Measurements from ENCODE around the gene PTPRD.

Gene PTPRD

GRCh38 chr9:9719373-9720112 lies 893.3 kb downstream of the PTPRD start:
- Mint-ChIP-seq H3K4me3 (no peak overlapping the region), H3K9me3 (ENCODE audit: low read depth) (peaks cover 5% of the 10 kb centered on the region), H3K27me3 (no peaks in the 10 kb centered on the region), H3K27ac (no peak overlapping the region), H3K36me3 (no peaks in the 10 kb centered on the region), H3K4me1 (ENCODE audit: low read depth) (no peaks in the 10 kb centered on the region)

- Mint-ChIP-seq H3K4me3 (no peak overlapping the region), H3K9me3 (ENCODE audit: low read depth) (peaks cover 6% of the 10 kb centered on the region), H3K4me1 (ENCODE audit: low read depth) (no peaks in the 10 kb centered on the region), H3K27me3 (no peaks in the 10 kb centered on the region), H3K27ac (no peak overlapping the region), H3K36me3 (no peaks in the 10 kb centered on the region)
These were observed 894.1 kb downstream of the PTPRD start for GRCh38 chr9:9718691-9719090.

- H3K36me3 Mint-ChIP-seq, result no peaks in the 10 kb centered on the region
- peaks cover 7% of the 10 kb centered on the region for H3K9me3 Mint-ChIP-seq (ENCODE audit: low read depth)
- H3K27ac Mint-ChIP-seq, result no peak overlapping the region
- no peaks in the 10 kb centered on the region for H3K4me1 Mint-ChIP-seq (ENCODE audit: low read depth)
- no peak overlapping the region for H3K4me3 Mint-ChIP-seq
- H3K27me3 Mint-ChIP-seq, result no peaks in the 10 kb centered on the region
These were observed 933.4 kb downstream of the PTPRD start for GRCh38 chr9:9679433-9679832.

GRCh38 chr9:9674461-9674860 lies 938.3 kb downstream of the PTPRD start:
- Mint-ChIP-seq H3K9me3 (ENCODE audit: low read depth) (peaks cover 6% of the 10 kb centered on the region), H3K27ac (no peak overlapping the region)

GRCh38 chr9:9670454-9670853 lies 942.3 kb downstream of the PTPRD start:
- Mint-ChIP-seq H3K4me1 (ENCODE audit: low read depth) (no peaks in the 10 kb centered on the region), H3K27ac (no peak overlapping the region), H3K27me3 (no peaks in the 10 kb centered on the region), H3K9me3 (ENCODE audit: low read depth) (no peaks in the 10 kb centered on the region), H3K36me3 (no peaks in the 10 kb centered on the region), H3K4me3 (no peak overlapping the region)

More at GRCh38 chr9:9674461-9674860, 938.3 kb downstream of the PTPRD start:
- Mint-ChIP-seq H3K36me3 (no peaks in the 10 kb centered on the region), H3K4me3 (no peak overlapping the region), H3K4me1 (ENCODE audit: low read depth) (no peaks in the 10 kb centered on the region), H3K27me3 (no peaks in the 10 kb centered on the region)

- no peaks in the 10 kb centered on the region for H3K9me3 Mint-ChIP-seq (ENCODE audit: low read depth)
- no peaks in the 10 kb centered on the region for H3K4me1 Mint-ChIP-seq (ENCODE audit: low read depth)
- H3K27me3 Mint-ChIP-seq, result no peaks in the 10 kb centered on the region
- H3K27ac Mint-ChIP-seq, result no peak overlapping the region
- H3K4me3 Mint-ChIP-seq, result no peak overlapping the region
- no peaks in the 10 kb centered on the region for H3K36me3 Mint-ChIP-seq
These were observed 967.8 kb downstream of the PTPRD start for GRCh38 chr9:9645006-9645405.

- H3K36me3 Mint-ChIP-seq, result no peaks in the 10 kb centered on the region
- H3K27me3 Mint-ChIP-seq, result no peaks in the 10 kb centered on the region
- no peak overlapping the region for H3K27ac Mint-ChIP-seq
- no peak overlapping the region for H3K4me3 Mint-ChIP-seq
- H3K4me1 Mint-ChIP-seq (ENCODE audit: low read depth), result no peaks in the 10 kb centered on the region
- H3K9me3 Mint-ChIP-seq (ENCODE audit: low read depth), result peaks cover 5% of the 10 kb centered on the region
These were observed 981.5 kb downstream of the PTPRD start for GRCh38 chr9:9631284-9631683.

GRCh38 chr9:9625248-9625647 lies 987.6 kb downstream of the PTPRD start:
- Mint-ChIP-seq H3K27ac (no peak overlapping the region), H3K4me3 (no peak overlapping the region), H3K9me3 (ENCODE audit: low read depth) (peaks cover 7% of the 10 kb centered on the region), H3K36me3 (no peaks in the 10 kb centered on the region), H3K4me1 (ENCODE audit: low read depth) (no peaks in the 10 kb centered on the region), H3K27me3 (no peaks in the 10 kb centered on the region)

GRCh38 chr9:9623506-9623905 lies 989.3 kb downstream of the PTPRD start:
- Mint-ChIP-seq H3K27me3 (no peaks in the 10 kb centered on the region), H3K4me3 (no peak overlapping the region), H3K9me3 (ENCODE audit: low read depth) (peaks cover 7% of the 10 kb centered on the region), H3K36me3 (no peaks in the 10 kb centered on the region), H3K4me1 (ENCODE audit: low read depth) (no peaks in the 10 kb centered on the region), H3K27ac (no peak overlapping the region)

- no peaks in the 10 kb centered on the region for H3K36me3 Mint-ChIP-seq
These were observed 991.4 kb downstream of the PTPRD start for GRCh38 chr9:9621355-9621940.

GRCh38 chr9:9620736-9621135 lies 992.1 kb downstream of the PTPRD start:
- Mint-ChIP-seq H3K9me3 (ENCODE audit: low read depth) (no peaks in the 10 kb centered on the region), H3K27me3 (no peaks in the 10 kb centered on the region), H3K27ac (no peak overlapping the region), H3K36me3 (no peaks in the 10 kb centered on the region), H3K4me3 (no peak overlapping the region), H3K4me1 (ENCODE audit: low read depth) (no peaks in the 10 kb centered on the region)

More at GRCh38 chr9:9621355-9621940, 991.4 kb downstream of the PTPRD start:
- Mint-ChIP-seq H3K4me3 (no peak overlapping the region), H3K27ac (no peak overlapping the region), H3K27me3 (no peaks in the 10 kb centered on the region), H3K4me1 (ENCODE audit: low read depth) (no peaks in the 10 kb centered on the region), H3K9me3 (ENCODE audit: low read depth) (peaks cover 3% of the 10 kb centered on the region)

- H3K36me3 Mint-ChIP-seq, result no peaks in the 10 kb centered on the region
- no peak overlapping the region for H3K4me3 Mint-ChIP-seq
These were observed 997.7 kb downstream of the PTPRD start for GRCh38 chr9:9615086-9615485.

GRCh38 chr9:9614607-9615006 lies 998.2 kb downstream of the PTPRD start:
- Mint-ChIP-seq H3K27me3 (no peaks in the 10 kb centered on the region), H3K4me3 (no peak overlapping the region), H3K36me3 (no peaks in the 10 kb centered on the region), H3K4me1 (ENCODE audit: low read depth) (peaks cover 5% of the 10 kb centered on the region), H3K9me3 (ENCODE audit: low read depth) (no peaks in the 10 kb centered on the region), H3K27ac (no peak overlapping the region)

More at GRCh38 chr9:9615086-9615485, 997.7 kb downstream of the PTPRD start:
- Mint-ChIP-seq H3K27me3 (no peaks in the 10 kb centered on the region), H3K9me3 (ENCODE audit: low read depth) (no peaks in the 10 kb centered on the region), H3K4me1 (ENCODE audit: low read depth) (peaks cover 5% of the 10 kb centered on the region), H3K27ac (no peak overlapping the region)

- Mint-ChIP-seq H3K36me3 (no peaks in the 10 kb centered on the region), H3K4me3 (no peak overlapping the region), H3K4me1 (ENCODE audit: low read depth) (peaks cover 5% of the 10 kb centered on the region), H3K27me3 (no peaks in the 10 kb centered on the region), H3K9me3 (ENCODE audit: low read depth) (no peaks in the 10 kb centered on the region), H3K27ac (no peak overlapping the region)
These were observed 1000.0 kb downstream of the PTPRD start for GRCh38 chr9:9612755-9613154.

- Mint-ChIP-seq H3K27ac (no peak overlapping the region), H3K4me3 (no peak overlapping the region), H3K27me3 (no peaks in the 10 kb centered on the region), H3K36me3 (no peaks in the 10 kb centered on the region), H3K9me3 (ENCODE audit: low read depth) (no peaks in the 10 kb centered on the region), H3K4me1 (ENCODE audit: low read depth) (peaks cover 5% of the 10 kb centered on the region)
These were observed 1000.5 kb downstream of the PTPRD start for GRCh38 chr9:9612270-9612669.

GRCh38 chr9:9605681-9606080 lies 1007.1 kb downstream of the PTPRD start:
- Mint-ChIP-seq H3K4me3 (no peak overlapping the region), H3K27ac (no peak overlapping the region), H3K4me1 (ENCODE audit: low read depth) (no peaks in the 10 kb centered on the region), H3K36me3 (no peaks in the 10 kb centered on the region), H3K27me3 (no peaks in the 10 kb centered on the region), H3K9me3 (ENCODE audit: low read depth) (no peaks in the 10 kb centered on the region)

All from activated naive CD8-positive, alpha-beta T cell (primary cell).